ENCODE measurements around the gene UBAP1. TPM values are rescaled to one million over a fixed set of nuclear protein-coding genes. Genes with fewer than 3 reads are reported as not detected.
"Not testable (repeated sequence)": the region's sequence is repeated elsewhere in the genome, so short reads cannot be mapped to it uniquely, and the experiment has no call there.

UBAP1 gene
- total RNA-seq, 4 donors from 2014 or later, result 42.2 to 63.3 (median 51.9) TPM

GRCh38 chr9:34246453-34246852 is 67.6 kb downstream of the UBAP1 start:
- Histone ChIP-seq H3K9me3 (no peaks in the 10 kb centered on the region), H3K36me3 (peaks cover 61% of the 10 kb centered on the region), H3K27ac (no peak overlapping the region), H3K4me1 (no peaks in the 10 kb centered on the region), H3K27me3 (no peaks in the 10 kb centered on the region), H3K4me3 (no peak overlapping the region)
- no peak for DNase-seq (ENCODE audit: low spot score in 2 of 2)
- 85% methylated on average over 2 of the region's 2 CpGs for WGBS
- TF ChIP-seq POLR2AphosphoS5 (IDR thresholded peaks at IDR 0.05) (no peak), POLR2A (IDR thresholded peaks at IDR 0.05) (no peak), EP300 (IDR thresholded peaks at IDR 0.05) (no peak), CTCF (IDR thresholded peaks at IDR 0.05) (no peak)

- H3K27me3 ChIP-seq; H3K4me3 ChIP-seq; H3K4me1 ChIP-seq; H3K9me3 ChIP-seq; DNase-seq (ENCODE audit: low spot score in 2 of 2); H3K27ac ChIP-seq: not testable (repeated sequence)
- WGBS, result 86% methylated on average over 4 of the region's 4 CpGs
- H3K36me3 ChIP-seq, result peaks cover 55% of the 10 kb centered on the region
Observed at GRCh38 chr9:34247782-34248181, 68.9 kb downstream of the UBAP1 start.

- DNase-seq (ENCODE audit: low spot score in 2 of 2), result no peak
- no peak overlapping the region for H3K4me3 ChIP-seq
- WGBS, result 92% methylated on average over 7 of the region's 7 CpGs
- no peaks in the 10 kb centered on the region for H3K9me3 ChIP-seq
- TF ChIP-seq POLR2A (IDR thresholded peaks at IDR 0.05), result no peak
- TF ChIP-seq EP300 (IDR thresholded peaks at IDR 0.05), result no peak
- no peak for TF ChIP-seq POLR2AphosphoS5 (IDR thresholded peaks at IDR 0.05)
- no peak for TF ChIP-seq CTCF (IDR thresholded peaks at IDR 0.05)
- no peaks in the 10 kb centered on the region for H3K27me3 ChIP-seq
- H3K27ac ChIP-seq, result no peak overlapping the region
- H3K36me3 ChIP-seq, result peaks cover 52% of the 10 kb centered on the region
- peaks cover 21% of the 10 kb centered on the region for H3K4me1 ChIP-seq
Observed at GRCh38 chr9:34249274-34249673, 70.4 kb downstream of the UBAP1 start.

- TF ChIP-seq POLR2AphosphoS5 (IDR thresholded peaks at IDR 0.05) (no peak), POLR2A (IDR thresholded peaks at IDR 0.05) (no peak), EP300 (IDR thresholded peaks at IDR 0.05) (no peak), CTCF (IDR thresholded peaks at IDR 0.05) (no peak)
- Histone ChIP-seq H3K36me3 (peaks cover 58% of the 10 kb centered on the region), H3K4me3 (no peak overlapping the region), H3K27me3 (no peaks in the 10 kb centered on the region), H3K27ac (no peak overlapping the region), H3K9me3 (no peaks in the 10 kb centered on the region), H3K4me1 (peaks cover 33% of the 10 kb centered on the region)
- no peak for DNase-seq (ENCODE audit: low spot score in 2 of 2)
- WGBS, result 71% methylated on average over 2 of the region's 2 CpGs
Observed at GRCh38 chr9:34250721-34251120, 71.9 kb downstream of the UBAP1 start.

GRCh38 chr9:34252016-34252415 is 73.2 kb downstream of the UBAP1 start:
- peaks cover 52% of the 10 kb centered on the region for H3K36me3 ChIP-seq
- H3K27ac ChIP-seq, result no peak overlapping the region

More at GRCh38 chr9:34252016-34252415, 73.2 kb downstream of the UBAP1 start:
- TF ChIP-seq POLR2AphosphoS5 (IDR thresholded peaks at IDR 0.05) (no peak), EP300 (IDR thresholded peaks at IDR 0.05) (no peak), POLR2A (IDR thresholded peaks at IDR 0.05) (no peak), CTCF (IDR thresholded peaks at IDR 0.05) (no peak)
- no peak for DNase-seq (ENCODE audit: low spot score in 2 of 2)
- Histone ChIP-seq H3K4me1 (peaks cover 38% of the 10 kb centered on the region), H3K9me3 (no peaks in the 10 kb centered on the region), H3K27me3 (no peaks in the 10 kb centered on the region), H3K4me3 (no peak overlapping the region)
